NB4 (cell line): ENCODE results near the gene TAOK1.

Experiments
- MYC ChIP-seq: IDR thresholded peaks from 2 replicates; pipeline ENCODE4 v1.6.1; 2011; ENCODE audit warnings: low read depth, low read length
- TF ChIP-seq, protein P1 (sequence below): IDR thresholded peaks from one replicate; pipeline ENCODE4 v1.5.1; 2012; ENCODE audit warnings: low read depth, low read length

DNA sequence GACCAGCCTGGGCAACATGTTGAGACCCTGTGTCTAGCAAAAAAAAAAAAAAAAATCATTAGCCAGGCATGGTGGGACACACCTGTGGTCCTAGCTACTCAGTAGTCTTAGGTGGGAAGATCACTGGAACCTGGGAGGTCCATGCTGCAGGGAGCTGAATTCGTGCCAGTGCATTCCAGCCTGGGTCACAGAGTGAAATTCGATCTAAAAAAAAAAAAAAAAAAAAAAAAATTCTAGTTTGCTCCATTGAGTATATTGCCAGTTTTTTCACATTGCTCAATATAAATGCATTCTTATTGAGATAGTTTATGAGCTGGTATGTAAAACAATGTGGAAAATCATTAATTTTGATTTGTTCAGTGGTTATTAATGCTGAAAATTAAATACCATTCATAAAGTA, 124.6 kb downstream of the TAOK1 start:
- TF ChIP-seq, protein P1, sequence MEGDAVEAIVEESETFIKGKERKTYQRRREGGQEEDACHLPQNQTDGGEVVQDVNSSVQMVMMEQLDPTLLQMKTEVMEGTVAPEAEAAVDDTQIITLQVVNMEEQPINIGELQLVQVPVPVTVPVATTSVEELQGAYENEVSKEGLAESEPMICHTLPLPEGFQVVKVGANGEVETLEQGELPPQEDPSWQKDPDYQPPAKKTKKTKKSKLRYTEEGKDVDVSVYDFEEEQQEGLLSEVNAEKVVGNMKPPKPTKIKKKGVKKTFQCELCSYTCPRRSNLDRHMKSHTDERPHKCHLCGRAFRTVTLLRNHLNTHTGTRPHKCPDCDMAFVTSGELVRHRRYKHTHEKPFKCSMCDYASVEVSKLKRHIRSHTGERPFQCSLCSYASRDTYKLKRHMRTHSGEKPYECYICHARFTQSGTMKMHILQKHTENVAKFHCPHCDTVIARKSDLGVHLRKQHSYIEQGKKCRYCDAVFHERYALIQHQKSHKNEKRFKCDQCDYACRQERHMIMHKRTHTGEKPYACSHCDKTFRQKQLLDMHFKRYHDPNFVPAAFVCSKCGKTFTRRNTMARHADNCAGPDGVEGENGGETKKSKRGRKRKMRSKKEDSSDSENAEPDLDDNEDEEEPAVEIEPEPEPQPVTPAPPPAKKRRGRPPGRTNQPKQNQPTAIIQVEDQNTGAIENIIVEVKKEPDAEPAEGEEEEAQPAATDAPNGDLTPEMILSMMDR: no peak
- TF ChIP-seq MYC: no peak
